Rectal smooth muscle tissue (tissue), 1 donor: ENCODE data around the gene AP1B1.
A peak's percentile ranks its signal among the peaks of the same experiment; 100 is the strongest.

Source experiments
- H3K27ac ChIP-seq: one replicate; pipeline ENCODE4 v1.7.0; 2013; ENCODE audit warnings: low read depth, low read length, inconsistent platforms
- H3K27me3 ChIP-seq: one replicate; pipeline ENCODE4 v1.7.0; 2013; ENCODE audit warnings: low read length; ENCODE audit not compliant: control insufficient read depth, insufficient read depth
- H3K36me3 ChIP-seq: one replicate; pipeline ENCODE4 v1.7.0; 2013; ENCODE audit warnings: low read length; ENCODE audit not compliant: control insufficient read depth, insufficient read depth
- H3K4me1 ChIP-seq: one replicate; pipeline ENCODE4 v1.7.0; 2013; ENCODE audit warnings: low read length; ENCODE audit not compliant: control insufficient read depth, insufficient read depth
- H3K4me3 ChIP-seq: one replicate; pipeline ENCODE4 v1.7.0; 2013; ENCODE audit warnings: low read length
- H3K9ac ChIP-seq: one replicate; pipeline ENCODE4 v1.7.0; 2013; ENCODE audit warnings: low read length

The AP1B1 gene

GRCh38 chr22:29305836-29306174 is 82.6 kb downstream of the AP1B1 start:
- Histone ChIP-seq H3K9ac (no peak overlapping the region), H3K4me1 (peaks cover 30% of the 10 kb centered on the region), H3K4me3 (peak overlapping the region; percentile 93), H3K27me3 (no peaks in the 10 kb centered on the region), H3K27ac (peak overlapping the region; percentile 14), H3K36me3 (peaks cover 3% of the 10 kb centered on the region)

- H3K4me3 ChIP-seq = no peak overlapping the region
- H3K4me1 ChIP-seq = peaks cover 11% of the 10 kb centered on the region
- H3K27me3 ChIP-seq = no peaks in the 10 kb centered on the region
- peaks cover 24% of the 10 kb centered on the region for H3K36me3 ChIP-seq
- H3K9ac ChIP-seq = no peak overlapping the region
- peak overlapping the region; percentile 40 for H3K27ac ChIP-seq
Observed at GRCh38 chr22:29302681-29303465, 85.5 kb downstream of the AP1B1 start.

- peaks cover 6% of the 10 kb centered on the region for H3K4me1 ChIP-seq
- peaks cover 30% of the 10 kb centered on the region for H3K36me3 ChIP-seq
- H3K4me3 ChIP-seq = no peak overlapping the region
- H3K27me3 ChIP-seq = no peaks in the 10 kb centered on the region
- H3K27ac ChIP-seq = no peak overlapping the region
- H3K9ac ChIP-seq = no peak overlapping the region
Observed at GRCh38 chr22:29302402-29302680, 86.0 kb downstream of the AP1B1 start.

GRCh38 chr22:29301716-29302401 is 86.5 kb downstream of the AP1B1 start:
- Histone ChIP-seq H3K4me1 (peaks cover 6% of the 10 kb centered on the region), H3K4me3 (no peak overlapping the region), H3K36me3 (peaks cover 34% of the 10 kb centered on the region), H3K9ac (no peak overlapping the region), H3K27ac (no peak overlapping the region), H3K27me3 (no peaks in the 10 kb centered on the region)

- H3K27ac ChIP-seq = no peak overlapping the region
- H3K9ac ChIP-seq = no peak overlapping the region
- no peak overlapping the region for H3K4me3 ChIP-seq
- peaks cover 6% of the 10 kb centered on the region for H3K4me1 ChIP-seq
- peaks cover 42% of the 10 kb centered on the region for H3K36me3 ChIP-seq
- no peaks in the 10 kb centered on the region for H3K27me3 ChIP-seq
Observed at GRCh38 chr22:29300807-29301601, 87.4 kb downstream of the AP1B1 start.

- Histone ChIP-seq H3K4me3 (no peak overlapping the region), H3K36me3 (peaks cover 47% of the 10 kb centered on the region), H3K4me1 (peaks cover 4% of the 10 kb centered on the region), H3K27me3 (no peaks in the 10 kb centered on the region), H3K9ac (no peak overlapping the region), H3K27ac (no peak overlapping the region)
Observed at GRCh38 chr22:29300467-29300806, 87.9 kb downstream of the AP1B1 start.

- Histone ChIP-seq H3K4me3 (no peak overlapping the region), H3K27ac (no peak overlapping the region), H3K9ac (no peak overlapping the region), H3K4me1 (peaks cover 4% of the 10 kb centered on the region), H3K27me3 (no peaks in the 10 kb centered on the region), H3K36me3 (peaks cover 50% of the 10 kb centered on the region)
Observed at GRCh38 chr22:29299136-29299900, 89.1 kb downstream of the AP1B1 start.

- Histone ChIP-seq H3K4me3 (no peak overlapping the region), H3K27me3 (no peaks in the 10 kb centered on the region), H3K27ac (no peak overlapping the region), H3K9ac (no peak overlapping the region), H3K36me3 (peaks cover 50% of the 10 kb centered on the region), H3K4me1 (peaks cover 4% of the 10 kb centered on the region)
Observed at GRCh38 chr22:29298641-29299040, 89.7 kb downstream of the AP1B1 start.

- peaks cover 47% of the 10 kb centered on the region for H3K36me3 ChIP-seq
- H3K4me1 ChIP-seq = no peaks in the 10 kb centered on the region
- H3K4me3 ChIP-seq = no peak overlapping the region
- no peak overlapping the region for H3K27ac ChIP-seq
- no peak overlapping the region for H3K9ac ChIP-seq
- no peaks in the 10 kb centered on the region for H3K27me3 ChIP-seq
Observed at GRCh38 chr22:29292379-29292778, 96.0 kb downstream of the AP1B1 start.

- Histone ChIP-seq H3K36me3 (peaks cover 36% of the 10 kb centered on the region), H3K27me3 (no peaks in the 10 kb centered on the region), H3K9ac (no peak overlapping the region), H3K27ac (no peak overlapping the region), H3K4me1 (no peaks in the 10 kb centered on the region), H3K4me3 (no peak overlapping the region)
Observed at GRCh38 chr22:29291215-29291614, 97.2 kb downstream of the AP1B1 start.

- no peak overlapping the region for H3K4me3 ChIP-seq
- no peak overlapping the region for H3K9ac ChIP-seq
- no peak overlapping the region for H3K27ac ChIP-seq
- H3K4me1 ChIP-seq = no peaks in the 10 kb centered on the region
- peaks cover 32% of the 10 kb centered on the region for H3K36me3 ChIP-seq
- no peaks in the 10 kb centered on the region for H3K27me3 ChIP-seq
Observed at GRCh38 chr22:29290061-29290460, 98.3 kb downstream of the AP1B1 start.

GRCh38 chr22:29288837-29289236 is 99.5 kb downstream of the AP1B1 start:
- no peak overlapping the region for H3K27ac ChIP-seq
- no peak overlapping the region for H3K9ac ChIP-seq
- no peak overlapping the region for H3K4me3 ChIP-seq
- H3K4me1 ChIP-seq = no peaks in the 10 kb centered on the region
- H3K36me3 ChIP-seq = peaks cover 38% of the 10 kb centered on the region
- no peaks in the 10 kb centered on the region for H3K27me3 ChIP-seq
